IPS-18a (cell line): ENCODE results near the gene TBC1D32.
"Not testable (repeated sequence)": the region's sequence is repeated elsewhere in the genome, so short reads cannot be mapped to it uniquely, and the experiment has no call there.

Source experiments
- H3K27ac ChIP-seq: one replicate; pipeline ENCODE4 v1.5.1; 2013; ENCODE audit warnings: low read length
- H3K27me3 ChIP-seq: one replicate; pipeline ENCODE4 v1.6.1; 2013; ENCODE audit warnings: mild to moderate bottlenecking, low read length; ENCODE audit not compliant: control insufficient read depth, insufficient read depth
- H3K36me3 ChIP-seq: one replicate; pipeline ENCODE4 v1.6.1; 2013; ENCODE audit warnings: low read depth, low read length; ENCODE audit not compliant: control insufficient read depth
- H3K4me1 ChIP-seq: one replicate; pipeline ENCODE4 v1.6.1; 2013; ENCODE audit warnings: low read depth, low read length; ENCODE audit not compliant: control insufficient read depth
- H3K4me3 ChIP-seq: one replicate; pipeline ENCODE4 v1.5.1; 2013; ENCODE audit warnings: low read length
- H3K9ac ChIP-seq: one replicate; pipeline ENCODE4 v1.6.1; 2013; ENCODE audit warnings: mild to moderate bottlenecking, low read length, moderate library complexity
- H3K9me3 ChIP-seq: one replicate; pipeline ENCODE4 v1.6.1; 2013; ENCODE audit warnings: low read depth, low read length; ENCODE audit not compliant: control insufficient read depth

TBC1D32 gene

DNA sequence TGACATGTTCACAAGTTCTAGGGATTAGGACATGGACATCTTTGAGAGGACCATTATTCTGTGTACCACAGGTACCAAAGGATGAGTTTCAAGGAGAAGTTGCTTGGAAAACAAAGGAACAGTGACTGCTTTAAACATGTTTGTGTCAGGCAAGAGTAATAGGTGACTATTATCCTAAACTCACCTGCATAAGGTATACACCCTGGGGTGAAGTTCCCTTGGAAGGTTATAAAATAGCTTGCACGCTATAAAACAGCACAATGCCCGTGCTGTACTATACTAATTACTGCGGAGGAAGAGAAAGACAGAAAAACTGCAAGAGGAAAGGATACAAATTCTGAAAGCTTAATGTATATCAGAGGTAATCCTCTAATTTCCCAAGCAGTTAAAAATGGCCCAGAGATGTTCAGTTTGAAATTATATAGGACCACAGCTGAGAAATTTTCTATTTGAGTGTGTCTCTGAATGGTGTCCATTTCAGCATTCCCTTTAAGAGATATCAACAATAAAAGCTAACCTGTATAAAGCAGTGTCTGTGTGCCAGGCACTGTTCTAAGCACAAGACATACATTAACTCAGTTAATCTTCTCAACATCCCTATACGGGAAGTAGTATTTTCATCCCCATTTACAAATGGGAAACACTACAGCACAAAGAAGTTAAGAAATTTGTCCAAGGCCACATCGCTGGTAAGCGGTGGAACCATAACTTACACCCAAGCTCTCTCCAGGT is 19.7 kb downstream of the TBC1D32 start:
- H3K4me1 ChIP-seq: no peaks in the 10 kb centered on the region
- H3K9me3 ChIP-seq: no peaks in the 10 kb centered on the region
- H3K4me3 ChIP-seq: no peak overlapping the region
- no peak overlapping the region for H3K27ac ChIP-seq
- no peaks in the 10 kb centered on the region for H3K36me3 ChIP-seq
- H3K27me3 ChIP-seq: no peaks in the 10 kb centered on the region
- no peak overlapping the region for H3K9ac ChIP-seq

DNA sequence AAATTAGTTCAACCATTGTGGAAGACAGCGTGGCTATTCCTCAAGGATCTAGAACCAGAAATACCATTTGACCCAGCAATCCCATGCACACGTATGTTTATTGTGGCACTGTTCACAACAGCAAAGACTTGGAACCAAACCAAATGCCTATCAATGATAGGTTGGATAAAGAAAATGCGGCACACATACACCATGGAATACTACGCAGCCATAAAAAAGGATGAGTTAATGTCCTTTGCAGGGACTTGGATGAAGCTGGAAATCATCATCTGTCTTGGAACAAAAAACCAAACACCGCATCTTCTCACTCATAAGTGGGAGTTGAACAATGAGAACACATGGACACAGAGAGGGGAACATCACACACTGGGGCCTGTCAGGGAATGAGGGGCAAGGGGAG is 22.5 kb downstream of the TBC1D32 start:
- not testable (repeated sequence) for H3K9ac ChIP-seq, H3K27ac ChIP-seq, H3K4me1 ChIP-seq, H3K27me3 ChIP-seq, H3K36me3 ChIP-seq, H3K4me3 ChIP-seq, H3K9me3 ChIP-seq

DNA sequence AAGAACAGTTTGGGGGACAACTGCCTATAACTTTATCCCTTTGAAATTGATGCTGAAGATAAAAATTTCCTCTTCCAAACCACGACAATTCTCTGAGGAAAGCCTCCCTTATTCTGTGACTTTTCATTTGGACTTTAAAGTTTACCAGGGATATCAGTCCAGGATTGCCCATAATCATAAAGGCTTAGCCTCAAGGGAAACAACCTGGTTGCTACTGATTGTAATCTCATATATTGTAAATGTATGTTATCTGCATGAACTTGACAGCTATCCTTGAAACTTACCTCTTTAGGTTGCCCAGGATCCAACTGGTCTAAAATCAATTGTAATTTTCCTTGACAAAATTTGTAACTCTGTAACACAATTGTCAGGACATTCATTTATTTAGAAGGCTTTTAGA is 23.8 kb downstream of the TBC1D32 start:
- no peak overlapping the region for H3K9ac ChIP-seq
- H3K27ac ChIP-seq: no peak overlapping the region
- no peaks in the 10 kb centered on the region for H3K9me3 ChIP-seq
- no peaks in the 10 kb centered on the region for H3K36me3 ChIP-seq
- H3K27me3 ChIP-seq: no peaks in the 10 kb centered on the region
- no peak overlapping the region for H3K4me3 ChIP-seq
- H3K4me1 ChIP-seq: no peaks in the 10 kb centered on the region

DNA sequence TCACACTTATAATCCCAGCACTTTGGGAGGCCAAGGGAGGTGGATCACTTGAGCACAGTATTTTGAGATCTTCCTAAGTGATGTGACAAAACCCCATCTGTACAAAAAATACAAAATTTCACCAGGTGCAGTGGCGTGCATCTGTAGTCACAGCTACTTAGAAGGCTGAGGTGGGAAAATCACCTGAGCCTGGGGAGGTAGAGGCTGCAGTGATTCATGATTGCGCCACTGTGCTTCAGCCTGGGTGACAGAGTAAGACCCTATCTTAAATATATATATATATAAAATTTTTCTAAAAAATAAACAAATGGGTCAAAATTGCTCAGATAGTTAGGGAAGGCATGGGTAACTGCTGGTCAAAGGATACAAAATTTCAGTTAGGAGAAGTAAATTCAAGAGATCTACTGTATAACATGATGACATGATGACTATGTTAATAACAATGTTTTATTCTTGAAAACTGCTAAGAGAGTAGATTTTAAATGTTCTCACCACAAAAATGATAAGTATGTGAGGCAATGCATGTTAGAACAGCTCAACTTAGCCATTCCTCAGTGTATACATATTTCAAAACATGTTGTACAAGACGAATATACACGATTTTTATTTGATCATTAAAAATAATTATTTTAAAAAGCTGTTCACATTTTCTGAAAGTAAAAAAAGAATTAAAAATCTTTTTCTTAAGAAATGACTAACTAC is 24.4 kb downstream of the TBC1D32 start:
- H3K9ac ChIP-seq: no peak overlapping the region
- no peaks in the 10 kb centered on the region for H3K4me1 ChIP-seq
- no peaks in the 10 kb centered on the region for H3K9me3 ChIP-seq
- no peak overlapping the region for H3K27ac ChIP-seq
- H3K4me3 ChIP-seq: no peak overlapping the region
- H3K27me3 ChIP-seq: no peaks in the 10 kb centered on the region
- no peaks in the 10 kb centered on the region for H3K36me3 ChIP-seq

DNA sequence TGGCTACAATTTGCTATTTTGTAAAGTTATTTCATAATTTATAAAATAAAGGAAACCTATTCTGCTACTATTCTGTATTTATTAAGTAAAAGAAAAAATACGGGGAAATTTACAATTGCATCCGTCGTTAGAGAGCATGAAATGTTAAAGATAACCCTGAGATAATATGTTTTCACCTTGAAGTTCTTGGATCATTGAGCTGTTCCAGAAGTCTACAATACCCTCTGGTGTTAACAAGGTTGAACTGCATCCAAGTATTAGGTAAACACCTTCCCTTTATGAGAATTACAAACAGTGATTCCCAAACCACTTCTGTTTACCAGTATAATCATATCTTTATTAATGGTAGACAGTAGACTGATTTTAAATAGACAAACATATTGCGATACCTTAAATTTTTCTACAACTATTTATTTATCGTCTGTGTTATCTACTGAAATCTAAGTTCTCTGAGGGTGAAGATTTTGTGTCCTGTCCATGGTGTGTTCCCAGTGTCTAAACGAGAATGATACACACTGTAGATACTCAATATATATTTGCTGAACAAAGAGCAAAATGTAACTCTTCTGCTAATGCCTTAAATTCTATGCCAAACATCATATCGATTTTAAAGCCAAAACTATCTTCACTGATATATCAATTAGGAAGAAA is 28.2 kb downstream of the TBC1D32 start:
- H3K4me1 ChIP-seq: no peaks in the 10 kb centered on the region
- no peaks in the 10 kb centered on the region for H3K36me3 ChIP-seq
- H3K9ac ChIP-seq: no peak overlapping the region

DNA sequence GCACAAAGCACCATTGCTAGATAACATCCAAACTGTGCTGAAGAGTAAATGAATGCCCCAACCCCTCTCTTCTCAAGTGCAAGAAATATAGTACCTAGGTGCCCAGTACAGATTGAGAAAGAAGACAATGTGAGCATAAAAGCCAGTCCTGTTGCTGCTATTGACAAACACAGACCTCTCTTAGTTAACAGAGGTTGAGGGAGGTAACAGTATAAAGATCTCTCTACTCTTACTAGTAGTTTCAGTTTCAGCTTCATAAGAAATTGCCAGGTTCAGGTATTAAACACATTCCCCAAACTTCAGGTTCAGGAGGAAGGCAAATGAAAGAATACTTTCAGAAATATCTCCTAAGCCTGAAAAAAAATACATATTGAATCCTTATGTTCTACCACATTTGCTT is 31.4 kb downstream of the TBC1D32 start:
- Histone ChIP-seq H3K4me1 (no peaks in the 10 kb centered on the region), H3K9me3 (no peaks in the 10 kb centered on the region), H3K4me3 (no peak overlapping the region), H3K27me3 (no peaks in the 10 kb centered on the region), H3K27ac (no peak overlapping the region), H3K9ac (no peak overlapping the region), H3K36me3 (no peaks in the 10 kb centered on the region)

More for the DNA sequence above, 28.2 kb downstream of the TBC1D32 start:
- Histone ChIP-seq H3K9me3 (no peaks in the 10 kb centered on the region), H3K4me3 (no peak overlapping the region), H3K27ac (no peak overlapping the region), H3K27me3 (no peaks in the 10 kb centered on the region)

DNA sequence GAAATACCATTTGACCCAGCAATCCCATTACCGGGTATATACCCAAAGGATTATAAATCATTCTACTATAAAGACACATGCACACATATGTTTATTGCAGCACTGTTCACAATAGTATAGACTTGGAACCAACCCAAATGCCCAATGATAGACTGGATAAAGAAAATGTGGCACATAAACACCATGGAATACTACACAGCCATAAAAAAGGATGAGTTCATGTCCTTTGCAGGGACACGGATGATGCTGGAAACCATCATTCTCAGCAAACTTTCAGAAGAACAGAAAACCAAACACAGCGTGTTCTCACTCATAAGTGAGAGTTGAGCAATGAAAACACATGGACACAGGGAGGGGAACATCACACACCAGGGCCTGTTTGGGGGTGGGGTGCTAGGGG is 33.1 kb downstream of the TBC1D32 start:
- not testable (repeated sequence) for H3K9me3 ChIP-seq, H3K4me1 ChIP-seq, H3K36me3 ChIP-seq, H3K27me3 ChIP-seq, H3K9ac ChIP-seq, H3K4me3 ChIP-seq, H3K27ac ChIP-seq

DNA sequence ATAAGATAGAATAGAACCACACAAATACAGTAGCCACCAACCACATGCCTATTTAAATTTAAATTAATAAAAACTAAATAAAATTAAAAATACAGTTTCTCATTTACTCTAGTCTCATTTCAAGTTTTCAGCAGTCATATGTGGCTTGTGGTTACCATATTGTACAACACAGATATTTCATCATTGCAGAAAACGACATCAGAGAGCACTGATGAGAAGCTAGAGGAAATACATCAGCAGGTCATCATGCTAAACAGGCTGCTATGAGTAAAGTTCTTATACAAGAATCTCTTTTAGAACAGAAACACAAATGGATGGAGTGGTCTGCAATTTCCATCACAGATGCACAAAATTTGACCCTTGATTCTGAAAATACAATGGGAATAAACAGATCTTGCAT is 36.6 kb downstream of the TBC1D32 start:
- no peak overlapping the region for H3K9ac ChIP-seq
- no peak overlapping the region for H3K4me3 ChIP-seq
- no peaks in the 10 kb centered on the region for H3K27me3 ChIP-seq
- no peaks in the 10 kb centered on the region for H3K4me1 ChIP-seq
- no peak overlapping the region for H3K27ac ChIP-seq
- no peaks in the 10 kb centered on the region for H3K36me3 ChIP-seq
- no peaks in the 10 kb centered on the region for H3K9me3 ChIP-seq

DNA sequence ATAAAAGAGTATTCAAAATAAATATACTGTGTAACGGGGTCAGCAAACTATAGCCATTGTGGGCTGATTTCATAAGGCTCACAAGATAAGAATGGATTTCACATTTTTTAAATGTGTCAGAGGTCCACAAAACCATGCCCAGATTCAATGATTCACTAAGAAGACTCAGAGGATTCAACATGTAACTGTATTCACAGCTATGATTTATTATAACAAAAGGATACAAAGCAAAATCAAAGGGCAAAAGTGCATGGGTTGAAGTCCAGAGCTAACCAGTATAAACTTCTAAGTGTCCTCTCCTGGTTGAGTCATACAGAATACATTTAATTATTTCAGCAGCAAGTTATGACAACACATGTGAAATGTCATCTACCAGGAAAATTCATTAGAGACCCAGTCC is 49.2 kb downstream of the TBC1D32 start:
- no peaks in the 10 kb centered on the region for H3K9me3 ChIP-seq
- H3K36me3 ChIP-seq: no peaks in the 10 kb centered on the region
- H3K27ac ChIP-seq: no peak overlapping the region
- no peaks in the 10 kb centered on the region for H3K4me1 ChIP-seq
- no peaks in the 10 kb centered on the region for H3K27me3 ChIP-seq
- no peak overlapping the region for H3K9ac ChIP-seq
- H3K4me3 ChIP-seq: no peak overlapping the region

DNA sequence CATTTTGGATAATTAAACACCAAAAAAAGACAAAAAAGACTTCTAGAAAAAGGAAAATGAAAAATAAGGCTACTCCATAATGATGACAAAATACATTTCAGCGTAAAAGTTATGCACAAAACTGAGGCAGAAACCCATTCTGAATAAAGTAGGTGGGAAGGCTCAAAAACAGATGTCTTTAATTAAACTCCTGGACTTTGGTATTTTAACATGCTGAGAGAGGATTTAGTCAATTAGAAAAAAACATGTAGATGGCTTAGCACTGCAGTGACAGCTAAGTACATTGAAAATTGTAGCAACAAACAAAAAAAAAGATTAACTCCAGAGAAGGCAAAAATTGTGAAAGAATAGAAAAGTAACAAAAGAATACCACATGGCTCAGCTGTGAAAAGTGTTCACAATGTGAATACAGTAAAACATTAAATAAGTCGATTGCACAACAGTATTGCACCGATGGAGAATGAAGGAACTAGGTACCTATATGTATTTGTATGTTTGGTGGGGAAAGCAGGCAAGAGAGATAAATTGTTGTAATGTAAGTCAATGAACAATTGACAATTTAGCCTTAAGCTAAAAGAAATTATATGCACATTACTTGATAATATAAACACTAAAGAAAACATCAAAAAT is 59.5 kb downstream of the TBC1D32 start:
- no peaks in the 10 kb centered on the region for H3K36me3 ChIP-seq
- H3K4me1 ChIP-seq: no peaks in the 10 kb centered on the region
- no peak overlapping the region for H3K4me3 ChIP-seq
- no peaks in the 10 kb centered on the region for H3K27me3 ChIP-seq
- H3K9me3 ChIP-seq: no peaks in the 10 kb centered on the region
- H3K9ac ChIP-seq: no peak overlapping the region
- no peak overlapping the region for H3K27ac ChIP-seq

DNA sequence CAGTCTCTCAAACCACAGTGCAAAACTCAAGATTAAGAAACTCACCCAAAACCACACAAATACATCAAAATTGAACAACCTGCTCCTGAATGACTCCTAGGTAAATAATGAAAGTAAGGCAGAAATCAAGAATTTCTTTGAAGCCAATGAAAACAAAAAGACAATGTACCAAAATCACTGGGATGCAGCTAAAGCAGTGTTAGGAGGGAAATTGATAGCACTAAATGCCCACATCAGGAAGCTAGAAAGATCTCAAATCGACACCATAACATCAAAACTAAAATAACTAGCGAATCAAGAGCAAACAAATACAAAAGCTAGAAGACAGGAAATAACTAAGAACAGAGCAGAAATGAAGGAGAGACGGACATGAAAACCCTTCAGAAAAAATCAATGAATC is 70.5 kb downstream of the TBC1D32 start:
- Histone ChIP-seq H3K27me3 (no peaks in the 10 kb centered on the region), H3K9ac (no peak overlapping the region), H3K27ac (no peak overlapping the region), H3K9me3 (peaks cover 5% of the 10 kb centered on the region), H3K36me3 (no peaks in the 10 kb centered on the region), H3K4me3 (no peak overlapping the region), H3K4me1 (no peaks in the 10 kb centered on the region)
